Testis (tissue), 2 donors: ENCODE data around the gene C2orf15.

Experiments used
- CTCF ChIP-seq, 3 experiments: fragments of 450-650 bp in 2 of 3; fragments of 200-600 bp in 1 of 3; sonication (generic) in 1 of 3; IDR thresholded peaks; one replicate each; pipeline ENCODE4 v1.5.1; 2016 to 2019; ENCODE audit warnings: antibody characterized with exemption in 3 of 3, mild to moderate bottlenecking in 2 of 3, moderate library complexity in 1 of 3
- POLR2A ChIP-seq: fragments of 450-650 bp; IDR thresholded peaks from one replicate; pipeline ENCODE4 v1.6.1; 2017; ENCODE audit warnings: antibody characterized with exemption, mild to moderate bottlenecking, moderate library complexity

GRCh38 chr2:99187011-99187410 is 45.5 kb downstream of the C2orf15 start:
- TF ChIP-seq CTCF (IDR thresholded peaks at IDR 0.05) (no peak), POLR2A (no peak)
